HG03175 (cell line): ENCODE data around the gene EMILIN1.
"Not testable (repeated sequence)": the region's sequence is repeated elsewhere in the genome, so short reads cannot be mapped to it uniquely, and the experiment has no call there.

Experiments
- ATAC-seq: cut with Tn5 transposase; IDR thresholded peaks from one replicate; pipeline ENCODE4 v1.9.1; 2021; ENCODE audit warnings: mild to moderate bottlenecking, moderate library complexity; ENCODE audit not compliant: unreplicated experiment

Gene EMILIN1

DNA sequence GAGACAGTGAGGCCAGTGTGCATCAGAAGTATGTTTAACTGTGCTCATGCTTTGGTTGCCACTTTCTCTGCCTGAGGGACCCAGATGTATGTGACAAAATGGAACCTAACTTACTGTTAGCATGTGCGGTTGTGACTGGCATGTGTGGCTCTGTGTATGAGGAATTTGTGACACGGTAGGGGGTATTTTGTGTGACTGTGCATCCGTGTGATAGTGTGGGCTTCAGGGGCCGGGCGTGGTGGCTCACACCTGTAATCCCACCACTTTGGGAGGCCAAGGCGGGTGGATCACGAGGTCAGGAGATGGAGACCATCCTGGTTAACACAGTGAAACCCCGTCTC is 40.9 kb downstream of the EMILIN1 start:
- not testable (repeated sequence) for ATAC-seq

DNA sequence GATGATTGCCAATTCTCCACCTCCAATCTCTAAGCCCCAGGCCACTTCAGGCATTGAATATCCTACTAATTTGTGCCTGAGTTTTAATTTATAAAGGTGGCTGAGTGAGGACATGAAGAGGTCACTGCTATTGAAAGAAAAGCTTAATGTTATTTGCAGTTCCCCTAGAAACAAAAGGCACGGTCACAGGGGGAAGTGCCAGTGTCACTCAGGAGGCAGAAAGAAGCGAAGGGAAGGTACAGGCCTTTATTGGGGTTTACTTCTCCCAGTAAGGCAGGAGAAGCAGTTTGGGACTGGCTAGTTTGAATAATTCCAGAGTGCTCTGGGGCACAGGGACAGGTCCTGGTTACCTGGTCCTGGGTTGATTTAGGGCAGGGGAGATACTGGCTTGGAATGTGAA is 43.5 kb downstream of the EMILIN1 start:
- ATAC-seq = no peak

DNA sequence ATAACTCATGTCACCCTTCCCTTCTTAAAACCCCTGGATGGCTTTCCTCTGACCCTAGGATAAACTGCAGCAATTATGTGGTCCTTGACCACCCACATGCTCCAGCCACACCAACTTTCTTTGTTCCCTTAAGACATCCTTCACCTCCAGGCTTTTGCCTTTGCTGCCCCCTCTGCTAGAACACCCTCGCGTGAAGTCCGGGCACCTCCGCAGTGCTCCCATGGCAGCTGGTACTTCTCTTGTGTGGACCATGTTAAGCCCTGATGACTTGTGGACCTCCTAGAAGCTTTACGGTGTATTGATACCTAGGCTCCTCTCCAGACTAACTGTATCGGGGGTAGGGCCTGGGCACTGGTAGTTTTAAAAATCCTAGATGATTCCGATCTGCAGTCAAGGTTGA is 44.4 kb downstream of the EMILIN1 start:
- ATAC-seq = no peak

DNA sequence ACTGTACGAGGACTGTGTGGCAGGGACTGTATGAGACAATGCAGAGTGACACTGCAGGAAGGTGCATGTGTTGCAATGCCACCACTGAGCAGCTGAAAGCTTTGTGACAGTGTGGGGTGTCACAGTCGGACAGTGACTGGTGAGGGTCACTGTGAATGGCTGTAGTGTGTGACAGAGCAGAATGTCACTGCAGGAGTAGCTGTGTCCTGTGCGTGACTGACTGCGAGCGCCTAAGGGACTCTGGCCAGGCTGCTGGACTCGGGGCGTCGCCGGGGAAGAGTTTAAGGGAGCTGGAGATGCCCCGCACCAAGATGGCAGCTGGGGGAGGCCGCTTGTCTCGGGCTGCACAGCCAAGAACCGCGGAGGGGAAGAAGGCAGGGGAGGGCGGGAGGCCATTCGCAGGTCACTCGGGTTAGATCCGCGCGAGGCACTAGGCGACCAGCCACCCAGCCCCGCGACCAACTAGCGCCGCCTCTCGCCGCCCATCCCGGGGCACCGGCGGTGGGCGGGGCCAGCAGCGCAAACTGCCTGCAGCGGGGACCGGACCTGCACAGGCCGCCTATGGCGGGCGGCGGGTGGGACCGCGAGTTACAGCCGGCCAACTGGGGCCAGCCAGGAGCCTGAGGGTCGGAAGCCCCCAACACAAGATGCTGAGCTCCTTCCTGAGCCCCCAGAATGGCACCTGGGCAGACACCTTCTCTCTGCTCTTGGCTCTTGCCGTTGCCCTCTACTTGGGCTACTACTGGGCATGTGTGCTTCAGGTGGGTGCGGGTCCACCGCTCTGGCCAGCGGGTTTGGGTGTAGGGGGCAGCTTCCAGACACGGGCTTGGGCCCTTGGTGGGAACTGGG is 45.1 kb downstream of the EMILIN1 start, which contains the start of gene ABHD1:
Gene ABHD1 (plus strand): TSS at position 514 of the 849 bp plus-strand sequence. CDS start 134 bp downstream, at position 648.
- ATAC-seq = no peak

DNA sequence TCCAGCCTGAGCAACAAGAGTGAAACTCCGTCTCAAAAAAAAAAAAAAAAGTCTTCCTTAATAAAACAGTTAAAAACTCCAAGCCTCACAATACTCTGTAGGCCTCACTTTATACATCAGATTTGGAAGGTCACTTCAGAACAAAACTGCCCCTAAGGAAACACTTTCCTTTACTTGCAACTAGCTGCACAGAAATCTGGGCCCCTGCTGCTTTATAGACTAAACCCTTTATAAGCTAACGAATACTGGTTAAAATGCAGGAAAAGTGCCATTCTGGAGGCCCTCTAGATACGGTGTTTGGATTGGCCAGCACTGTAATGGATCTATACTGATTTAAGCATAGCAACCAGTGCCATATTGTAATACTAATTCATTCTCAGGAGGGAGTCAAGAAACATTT is 46.7 kb downstream of the EMILIN1 start:
- no peak for ATAC-seq

DNA sequence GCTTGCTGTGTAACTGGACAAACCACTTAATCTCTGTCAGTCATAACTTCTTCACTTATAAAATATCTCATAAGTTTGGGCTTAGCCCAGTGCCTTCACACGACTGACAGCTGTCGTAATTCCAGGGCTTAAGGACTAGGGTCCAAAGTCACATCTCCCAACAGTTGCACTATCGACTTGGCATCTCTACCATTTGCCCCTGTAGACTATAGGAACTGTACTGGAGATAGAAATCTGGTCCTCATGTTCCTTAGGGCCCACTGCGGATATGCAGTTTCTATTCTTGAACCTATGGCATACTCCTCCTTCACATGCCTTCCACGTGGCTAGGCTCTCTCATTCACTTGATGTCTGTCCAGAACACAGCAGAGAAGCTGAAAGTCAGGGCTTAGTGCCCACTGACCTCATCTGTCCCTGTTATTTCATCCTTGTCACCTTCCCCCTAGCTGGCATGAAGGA is 47.9 kb downstream of the EMILIN1 start:
- no peak for ATAC-seq

DNA sequence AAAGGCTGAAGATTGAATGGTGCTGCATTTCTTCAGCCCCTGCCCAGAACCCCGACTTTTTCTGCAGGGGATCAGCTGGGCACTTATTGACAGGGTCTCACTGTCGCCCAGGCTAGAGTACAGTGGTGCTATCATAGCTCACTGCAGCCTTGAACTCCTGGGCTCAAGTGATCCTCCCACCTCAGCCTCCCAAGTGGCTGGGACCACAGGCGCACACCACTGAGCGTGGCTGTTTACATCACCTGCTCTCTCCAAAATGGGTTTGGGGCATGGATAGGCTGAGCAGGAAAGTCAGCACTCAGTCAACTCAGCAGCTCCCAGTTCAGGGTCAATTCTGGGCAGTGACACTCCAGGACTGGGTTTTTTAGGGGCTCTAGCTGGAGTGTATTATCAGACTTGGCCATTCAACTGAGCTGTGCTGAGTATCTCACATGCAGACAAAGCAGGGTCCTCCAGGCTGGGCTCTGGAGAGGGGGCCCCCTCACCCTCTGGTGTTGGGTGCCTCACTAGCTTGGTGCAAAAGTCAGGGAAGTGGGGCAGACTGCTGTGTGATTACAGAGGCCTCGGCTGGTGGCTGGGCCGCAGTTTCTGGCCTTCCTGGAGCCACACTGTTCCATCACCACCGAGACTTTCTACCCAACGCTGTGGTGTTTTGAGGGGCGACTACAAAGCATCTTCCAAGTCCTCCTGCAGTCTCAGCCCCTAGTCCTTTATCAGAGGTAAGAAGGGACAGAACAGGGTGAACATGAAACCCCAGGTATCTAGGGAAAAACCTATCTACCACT is 49.7 kb downstream of the EMILIN1 start:
- ATAC-seq = no peak

DNA sequence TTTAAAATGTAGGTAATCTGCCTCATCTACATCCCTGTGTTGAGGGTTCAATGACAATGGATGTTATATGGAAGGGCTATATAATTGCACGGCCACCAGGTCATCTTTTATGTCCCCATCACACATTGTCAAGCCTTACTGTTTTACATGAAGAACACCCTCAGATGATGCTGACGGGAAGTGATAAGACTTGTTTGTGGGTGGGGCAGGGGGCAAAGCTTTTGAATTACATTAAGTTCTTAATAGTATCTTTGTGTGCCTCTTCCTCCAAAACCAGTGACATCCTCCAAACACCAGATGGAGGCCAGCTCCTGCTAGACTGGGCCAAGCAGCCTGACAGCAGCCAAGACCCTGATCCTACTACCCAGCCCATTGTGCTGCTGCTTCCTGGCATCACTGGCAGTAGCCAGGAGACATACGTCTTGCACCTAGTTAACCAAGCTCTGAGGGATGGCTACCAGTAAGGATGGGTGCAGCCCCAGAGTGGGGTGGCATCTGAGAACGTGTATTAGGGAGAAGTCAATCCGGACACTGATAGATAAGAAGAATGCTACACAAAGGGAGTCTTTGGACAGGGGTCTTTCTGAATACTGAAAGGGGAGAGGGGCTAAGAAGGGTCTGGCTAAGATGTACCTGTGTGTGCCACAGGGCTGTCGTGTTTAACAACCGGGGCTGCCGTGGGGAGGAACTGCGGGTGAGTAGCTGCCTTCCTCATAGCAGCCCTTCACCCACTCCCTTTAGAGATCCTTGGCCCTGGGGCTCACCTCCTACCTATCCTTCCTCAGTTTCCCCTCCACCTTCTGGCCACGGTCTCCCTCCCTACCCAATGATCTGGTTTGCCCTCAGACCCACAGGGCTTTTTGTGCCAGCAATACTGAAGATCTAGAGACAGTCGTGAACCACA is 50.5 kb downstream of the EMILIN1 start:
- no peak for ATAC-seq

DNA sequence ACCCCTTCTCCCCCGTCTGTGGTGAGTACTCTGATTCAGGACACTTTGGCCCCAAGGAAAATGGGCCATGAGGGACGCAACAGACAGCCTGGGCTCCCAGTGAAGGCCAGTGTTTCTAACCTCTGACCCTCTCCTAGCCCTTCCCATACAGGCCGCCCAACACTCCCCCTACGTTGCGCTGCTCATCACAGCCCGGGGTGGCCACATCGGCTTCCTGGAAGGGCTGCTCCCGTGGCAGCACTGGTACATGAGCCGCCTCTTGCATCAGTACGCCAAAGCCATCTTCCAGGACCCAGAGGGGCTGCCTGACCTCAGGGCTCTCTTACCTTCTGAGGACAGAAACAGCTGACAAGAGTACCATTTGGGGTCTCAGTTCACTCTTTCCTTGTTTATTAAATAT is 52.0 kb downstream of the EMILIN1 start:
- no peak for ATAC-seq

DNA sequence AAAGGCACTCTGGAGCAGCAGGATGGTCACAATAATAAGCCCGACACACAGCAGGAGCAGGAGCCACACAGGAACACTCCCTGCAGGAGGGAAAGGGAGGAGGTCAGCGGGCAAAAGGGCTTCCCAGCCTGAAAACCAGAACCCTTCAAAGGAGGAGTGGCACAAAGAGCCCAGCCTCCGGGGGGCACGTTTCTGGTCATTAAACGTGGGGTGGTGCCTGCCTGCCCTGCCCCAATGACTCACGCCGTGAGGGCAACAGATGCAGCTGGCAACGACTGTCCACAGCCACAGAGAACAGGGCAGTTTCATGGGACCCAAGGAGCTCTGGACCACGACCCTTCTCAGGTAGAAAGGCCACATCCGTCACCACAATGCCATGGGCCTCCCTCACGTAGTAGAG is 53.0 kb downstream of the EMILIN1 start:
- no peak for ATAC-seq

DNA sequence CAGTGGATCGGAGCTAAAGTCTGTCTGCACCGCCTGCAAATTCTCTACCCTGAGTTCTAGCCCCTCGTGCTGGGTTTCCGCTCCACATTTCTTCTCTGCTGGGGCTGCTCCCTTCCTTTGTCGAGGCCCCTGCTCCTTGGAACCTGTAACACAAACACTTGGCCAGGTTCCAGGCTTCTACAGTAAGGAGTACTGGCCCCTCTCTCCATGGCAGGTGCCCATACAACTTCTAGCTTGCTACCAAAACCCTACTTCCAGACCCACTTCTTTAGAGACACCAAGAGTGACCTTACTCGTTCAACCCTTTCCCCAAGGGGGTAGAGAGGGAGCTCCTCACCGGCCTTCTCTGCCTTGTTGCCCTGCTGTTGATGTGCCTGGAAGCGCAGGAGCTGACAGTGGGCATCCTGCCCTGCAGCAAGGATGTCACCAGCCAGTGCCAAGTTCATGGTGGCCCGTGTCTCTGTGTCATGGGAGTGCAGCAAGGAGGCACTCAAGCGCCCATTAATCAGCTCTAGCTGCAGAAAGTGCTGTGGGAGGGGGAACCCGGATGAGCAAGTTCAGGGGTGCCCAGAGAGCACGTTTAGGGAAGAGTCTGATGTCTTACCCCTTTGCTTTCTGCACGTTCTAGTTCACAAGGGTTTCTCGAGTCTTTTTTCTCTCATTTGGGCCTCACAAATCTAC is 54.9 kb downstream of the EMILIN1 start:
- no peak for ATAC-seq

DNA sequence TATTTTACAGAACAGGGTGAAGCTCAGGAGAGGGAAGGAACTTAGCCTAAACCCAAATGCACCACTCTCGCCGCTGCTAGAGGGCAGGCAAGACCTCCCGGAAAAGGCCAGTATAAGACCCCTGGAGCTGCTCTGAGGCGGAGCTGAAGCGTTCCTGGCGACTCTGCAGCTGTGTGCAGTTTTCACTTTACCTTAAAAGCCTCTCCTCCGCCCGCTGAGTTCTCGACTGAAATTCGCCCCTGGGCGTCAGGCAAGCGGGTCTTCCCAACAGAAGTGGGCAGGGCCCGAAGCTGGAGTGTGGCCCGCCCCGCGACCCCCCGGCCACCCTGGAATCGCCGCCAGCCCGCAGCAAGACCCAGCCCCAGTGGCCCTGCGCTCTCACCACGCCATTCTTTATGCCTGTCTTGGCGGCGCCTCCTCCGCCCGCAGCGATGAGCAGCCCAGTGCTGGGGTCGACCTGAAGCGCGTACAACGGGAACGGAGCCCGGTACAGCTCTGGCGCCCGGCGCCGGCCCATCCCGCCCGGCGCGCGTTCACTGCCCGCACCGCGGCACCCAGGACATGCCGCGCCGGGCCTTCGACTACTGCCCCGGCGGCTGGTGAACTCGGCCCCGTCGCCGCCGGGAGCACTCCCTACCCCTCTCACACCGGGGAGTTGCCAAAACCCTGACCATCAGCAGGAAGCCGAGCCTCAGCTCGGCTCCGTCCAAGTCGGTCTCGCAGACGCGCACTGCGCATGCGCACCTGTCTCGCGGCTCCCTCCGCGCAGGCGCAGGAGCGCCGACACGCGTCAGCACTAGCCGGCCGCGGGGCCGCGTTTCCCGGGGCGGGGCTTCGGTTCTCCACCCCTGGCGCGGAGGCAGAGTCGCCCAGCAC is 55.7 kb downstream of the EMILIN1 start, which contains the start of gene PREB:
Gene PREB (minus strand): TSS at position 732 of the 876 bp plus-strand sequence. CDS start 215 bp downstream, at position 517.
- ATAC-seq = peak; percentile 89

DNA sequence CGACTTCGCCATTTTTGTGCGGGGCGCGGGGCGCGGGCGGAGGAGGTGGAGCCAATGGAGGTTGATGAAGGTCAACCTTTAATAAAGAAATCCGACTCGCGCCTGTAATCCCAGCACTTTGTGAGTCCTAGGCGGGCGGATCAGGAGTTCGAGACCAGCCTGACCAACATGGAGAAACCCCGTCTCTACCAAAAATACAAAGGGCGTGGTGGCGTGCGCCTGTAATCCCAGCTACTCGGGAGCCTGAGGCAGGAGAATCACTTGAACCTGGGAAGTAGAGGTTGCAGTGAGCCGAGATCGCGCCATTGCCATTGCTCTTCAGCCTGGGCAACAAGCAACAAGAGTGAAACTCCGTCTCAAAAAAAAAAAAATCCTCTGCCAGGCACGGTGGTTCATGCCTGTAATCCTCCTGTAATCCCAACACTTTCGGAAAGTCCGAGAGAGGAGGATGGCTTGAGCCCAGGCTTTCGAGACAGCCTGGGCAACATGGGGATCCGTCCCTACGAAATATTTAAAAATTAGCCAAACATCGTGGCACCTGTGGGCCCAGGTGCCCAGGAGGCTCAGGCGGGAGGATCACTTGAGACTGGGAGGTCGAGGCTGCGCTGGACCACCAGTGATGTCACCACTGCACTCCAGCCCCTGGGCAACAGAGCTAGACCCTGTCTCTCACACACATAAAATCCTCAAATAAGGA is 56.5 kb downstream of the EMILIN1 start:
- no peak for ATAC-seq

DNA sequence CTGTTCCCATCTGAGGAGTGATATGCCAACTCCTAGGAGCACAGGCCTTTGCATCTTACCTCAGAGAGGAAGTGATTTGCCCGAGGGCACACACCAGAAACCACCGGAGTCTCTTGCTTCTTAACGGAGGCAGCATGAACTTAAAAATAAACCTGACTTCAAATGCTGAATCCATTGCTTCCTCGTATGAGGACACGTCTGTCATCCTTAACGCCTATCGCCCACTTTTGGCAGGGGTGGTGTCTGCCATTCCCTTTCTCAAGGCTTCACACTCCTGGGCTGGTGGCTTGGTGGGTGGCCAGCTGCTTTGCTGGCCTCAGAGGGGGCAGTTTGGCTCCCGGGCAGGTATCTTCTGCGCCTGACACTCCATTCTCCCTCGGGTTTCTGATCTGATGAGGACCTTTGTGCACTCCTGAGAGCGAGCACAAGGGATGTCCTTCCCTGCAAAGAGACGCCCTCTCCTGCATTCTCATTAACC is 57.1 kb downstream of the EMILIN1 start:
- no peak for ATAC-seq
